22Rv1 (cell line): ENCODE results near the gene PTPRM.

Source experiments
- ZFX ChIP-seq: fragments of 450-650 bp; IDR thresholded peaks from 2 replicates; pipeline ENCODE4 v1.6.1; 2017; ENCODE audit warnings: antibody characterized with exemption, borderline replicate concordance
- TF ChIP-seq, protein P1 (sequence below): fragments of 450-650 bp; IDR thresholded peaks from 2 replicates; pipeline ENCODE4 v1.5.1; 2017; ENCODE audit warnings: mild to moderate bottlenecking

DNA sequence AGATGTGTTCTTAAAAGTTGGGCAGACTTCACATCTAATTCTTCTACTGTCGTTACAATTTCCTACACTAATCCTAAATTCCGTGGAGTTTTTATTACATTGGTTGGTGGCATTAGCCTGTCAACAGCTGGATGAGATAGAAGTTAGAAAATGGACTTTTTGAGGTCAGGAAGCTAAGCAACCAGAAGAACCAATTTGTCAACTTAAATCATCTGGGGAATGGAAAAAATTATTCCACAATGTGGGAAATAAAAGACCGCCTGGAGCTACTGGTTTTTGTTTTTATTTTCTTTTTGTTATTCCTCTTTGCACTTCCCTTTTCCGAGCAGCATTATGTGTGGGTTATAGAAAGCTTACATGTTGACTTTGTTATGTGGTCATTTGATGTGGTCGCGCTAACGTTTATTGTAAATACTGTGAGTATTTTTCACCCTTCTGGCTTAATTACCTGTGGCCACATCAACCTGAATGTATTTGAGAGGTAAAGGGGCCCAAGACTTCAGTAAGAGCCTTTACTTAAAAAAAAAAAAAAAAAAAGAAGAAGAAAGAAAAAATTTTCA, 75.3 kb downstream of the PTPRM start:
- TF ChIP-seq, protein P1, sequence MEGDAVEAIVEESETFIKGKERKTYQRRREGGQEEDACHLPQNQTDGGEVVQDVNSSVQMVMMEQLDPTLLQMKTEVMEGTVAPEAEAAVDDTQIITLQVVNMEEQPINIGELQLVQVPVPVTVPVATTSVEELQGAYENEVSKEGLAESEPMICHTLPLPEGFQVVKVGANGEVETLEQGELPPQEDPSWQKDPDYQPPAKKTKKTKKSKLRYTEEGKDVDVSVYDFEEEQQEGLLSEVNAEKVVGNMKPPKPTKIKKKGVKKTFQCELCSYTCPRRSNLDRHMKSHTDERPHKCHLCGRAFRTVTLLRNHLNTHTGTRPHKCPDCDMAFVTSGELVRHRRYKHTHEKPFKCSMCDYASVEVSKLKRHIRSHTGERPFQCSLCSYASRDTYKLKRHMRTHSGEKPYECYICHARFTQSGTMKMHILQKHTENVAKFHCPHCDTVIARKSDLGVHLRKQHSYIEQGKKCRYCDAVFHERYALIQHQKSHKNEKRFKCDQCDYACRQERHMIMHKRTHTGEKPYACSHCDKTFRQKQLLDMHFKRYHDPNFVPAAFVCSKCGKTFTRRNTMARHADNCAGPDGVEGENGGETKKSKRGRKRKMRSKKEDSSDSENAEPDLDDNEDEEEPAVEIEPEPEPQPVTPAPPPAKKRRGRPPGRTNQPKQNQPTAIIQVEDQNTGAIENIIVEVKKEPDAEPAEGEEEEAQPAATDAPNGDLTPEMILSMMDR: no peak
- TF ChIP-seq ZFX: no peak
